ENCODE measurements around the gene ACTA2.

ACTA2 gene

DNA sequence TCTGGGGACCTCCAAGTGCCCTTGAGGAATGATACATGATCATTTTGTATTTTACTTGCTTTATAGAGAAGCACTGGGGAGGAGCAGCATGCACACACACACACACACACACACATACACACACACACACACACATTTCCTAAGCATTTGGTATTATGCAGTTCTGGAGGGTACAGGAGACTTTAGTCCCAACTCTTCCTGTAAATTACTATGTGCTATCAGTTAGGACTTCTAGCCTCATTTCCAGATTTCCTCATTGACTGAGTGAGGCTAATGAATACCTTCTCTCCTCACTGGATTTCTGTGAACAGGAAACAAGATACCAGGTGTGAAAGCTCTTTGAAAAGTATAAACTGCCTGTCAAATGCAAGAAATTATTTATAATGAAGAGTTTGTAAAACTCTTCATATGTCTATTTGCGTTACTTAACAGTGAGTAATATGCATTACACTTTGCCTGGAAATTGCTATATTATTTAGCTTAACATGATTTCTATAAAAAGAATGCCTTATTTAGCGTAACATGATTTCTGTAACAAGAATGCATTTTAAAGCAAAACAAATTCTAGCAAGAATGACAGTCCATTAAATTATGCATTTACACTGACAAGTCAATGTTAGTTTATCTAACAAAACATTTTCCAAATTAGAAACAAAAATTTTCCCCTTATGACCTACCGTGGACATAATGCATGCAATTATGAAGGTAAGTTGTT, 34.2 kb downstream of the ACTA2 start:
- Histone ChIP-seq H3K27me3 (ENCODE audit: low read length) (no peaks in the 10 kb centered on the region), H3K4me3 (ENCODE audit: insufficient read depth, low read length, poor library complexity, severe bottlenecking) (no peak overlapping the region), H2AFZ (ENCODE audit: low read depth, low read length, severe bottlenecking) (no peak overlapping the region), H3F3A (ENCODE audit: insufficient read depth) (no peaks in the 10 kb centered on the region), H3K4me2 (ENCODE audit: low read depth, low read length, poor library complexity, severe bottlenecking) (no peak overlapping the region), H3K9me2 (replicated peaks; ENCODE audit: insufficient read depth, low read length) (no peaks in the 10 kb centered on the region), H3K36me3 (ENCODE audit: low read length) (0 out of 2 replicates have a peak, but pooled peaks cover 2% of the 10 kb centered on the region), H4K20me1 (ENCODE audit: low read depth, low read length) (no peaks in the 10 kb centered on the region), H3K79me2 (ENCODE audit: insufficient read depth, low read length) (no peaks in the 10 kb centered on the region), H3K9ac (ENCODE audit: low read length) (no peak overlapping the region), H3K27ac (ENCODE audit: low read depth, low read length) (no peak overlapping the region), H3K9me3 (ENCODE audit: insufficient read depth, low read length) (no peaks in the 10 kb centered on the region)
- no peak for TF ChIP-seq EZH2phosphoT487 (conservative IDR thresholded peaks at IDR 0.05; ENCODE audit: low read length)
- TF ChIP-seq, protein P1, sequence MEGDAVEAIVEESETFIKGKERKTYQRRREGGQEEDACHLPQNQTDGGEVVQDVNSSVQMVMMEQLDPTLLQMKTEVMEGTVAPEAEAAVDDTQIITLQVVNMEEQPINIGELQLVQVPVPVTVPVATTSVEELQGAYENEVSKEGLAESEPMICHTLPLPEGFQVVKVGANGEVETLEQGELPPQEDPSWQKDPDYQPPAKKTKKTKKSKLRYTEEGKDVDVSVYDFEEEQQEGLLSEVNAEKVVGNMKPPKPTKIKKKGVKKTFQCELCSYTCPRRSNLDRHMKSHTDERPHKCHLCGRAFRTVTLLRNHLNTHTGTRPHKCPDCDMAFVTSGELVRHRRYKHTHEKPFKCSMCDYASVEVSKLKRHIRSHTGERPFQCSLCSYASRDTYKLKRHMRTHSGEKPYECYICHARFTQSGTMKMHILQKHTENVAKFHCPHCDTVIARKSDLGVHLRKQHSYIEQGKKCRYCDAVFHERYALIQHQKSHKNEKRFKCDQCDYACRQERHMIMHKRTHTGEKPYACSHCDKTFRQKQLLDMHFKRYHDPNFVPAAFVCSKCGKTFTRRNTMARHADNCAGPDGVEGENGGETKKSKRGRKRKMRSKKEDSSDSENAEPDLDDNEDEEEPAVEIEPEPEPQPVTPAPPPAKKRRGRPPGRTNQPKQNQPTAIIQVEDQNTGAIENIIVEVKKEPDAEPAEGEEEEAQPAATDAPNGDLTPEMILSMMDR (IDR thresholded peaks at IDR 0.05; ENCODE audit: insufficient read depth, low read length, poor library complexity, severe bottlenecking), result no peak

GRCh38 chr10:88916986-88917385, 35.6 kb downstream of the ACTA2 start:
- TF ChIP-seq EZH2phosphoT487 (conservative IDR thresholded peaks at IDR 0.05; ENCODE audit: low read length), result no peak
- TF ChIP-seq, protein P1 (IDR thresholded peaks at IDR 0.05; ENCODE audit: insufficient read depth, low read length, poor library complexity, severe bottlenecking), result no peak
- Histone ChIP-seq H3K9me2 (replicated peaks; ENCODE audit: insufficient read depth, low read length) (no peaks in the 10 kb centered on the region), H3K27ac (ENCODE audit: low read depth, low read length) (no peak overlapping the region), H3K9me3 (ENCODE audit: insufficient read depth, low read length) (no peaks in the 10 kb centered on the region), H4K20me1 (ENCODE audit: low read depth, low read length) (no peaks in the 10 kb centered on the region), H3K9ac (ENCODE audit: low read length) (no peak overlapping the region), H3K36me3 (ENCODE audit: low read length) (0 out of 2 replicates have a peak, but pooled peaks cover 2% of the 10 kb centered on the region), H3K79me2 (ENCODE audit: insufficient read depth, low read length) (no peaks in the 10 kb centered on the region), H2AFZ (ENCODE audit: low read depth, low read length, severe bottlenecking) (no peak overlapping the region), H3K4me2 (ENCODE audit: low read depth, low read length, poor library complexity, severe bottlenecking) (no peak overlapping the region), H3K4me3 (ENCODE audit: insufficient read depth, low read length, poor library complexity, severe bottlenecking) (no peak overlapping the region), H3F3A (ENCODE audit: insufficient read depth) (no peaks in the 10 kb centered on the region), H3K27me3 (ENCODE audit: low read length) (no peaks in the 10 kb centered on the region)

- no peaks in the 10 kb centered on the region for H3K9me3 ChIP-seq (ENCODE audit: insufficient read depth, low read length)
- 0 out of 2 replicates have a peak, but pooled peaks cover 2% of the 10 kb centered on the region for H3K36me3 ChIP-seq (ENCODE audit: low read length)
- H3F3A ChIP-seq (ENCODE audit: insufficient read depth), result no peaks in the 10 kb centered on the region
- no peak overlapping the region for H3K27ac ChIP-seq (ENCODE audit: low read depth, low read length)
- no peak overlapping the region for H3K9ac ChIP-seq (ENCODE audit: low read length)
- H3K79me2 ChIP-seq (ENCODE audit: insufficient read depth, low read length), result no peaks in the 10 kb centered on the region
- no peak overlapping the region for H3K4me3 ChIP-seq (ENCODE audit: insufficient read depth, low read length, poor library complexity, severe bottlenecking)
- H3K27me3 ChIP-seq (ENCODE audit: low read length), result no peaks in the 10 kb centered on the region
- TF ChIP-seq, protein P1 (IDR thresholded peaks at IDR 0.05; ENCODE audit: insufficient read depth, low read length, poor library complexity, severe bottlenecking), result no peak
- TF ChIP-seq EZH2phosphoT487 (conservative IDR thresholded peaks at IDR 0.05; ENCODE audit: low read length), result no peak
- no peaks in the 10 kb centered on the region for H4K20me1 ChIP-seq (ENCODE audit: low read depth, low read length)
- no peak overlapping the region for H2AFZ ChIP-seq (ENCODE audit: low read depth, low read length, severe bottlenecking)
- no peaks in the 10 kb centered on the region for H3K9me2 ChIP-seq (replicated peaks; ENCODE audit: insufficient read depth, low read length)
- no peak overlapping the region for H3K4me2 ChIP-seq (ENCODE audit: low read depth, low read length, poor library complexity, severe bottlenecking)
Observed at GRCh38 chr10:88916231-88916630, 36.3 kb downstream of the ACTA2 start.
